ENCODE results near the gene CDH2.

Gene CDH2

GRCh38 chr18:28167835-28168349, 9.0 kb downstream of the CDH2 start:
- no peak for DNase-seq

GRCh38 chr18:28164771-28165483, 12.0 kb downstream of the CDH2 start:
- DNase-seq = no peak

GRCh38 chr18:28163201-28163775, 13.6 kb downstream of the CDH2 start:
- DNase-seq = no peak

GRCh38 chr18:28161608-28162599, 15.0 kb downstream of the CDH2 start:
- DNase-seq = no peak

GRCh38 chr18:28159055-28159454, 17.9 kb downstream of the CDH2 start:
- DNase-seq = no peak

- no peak for DNase-seq
Measured at GRCh38 chr18:28158083-28158581, 18.8 kb downstream of the CDH2 start.

GRCh38 chr18:28153485-28154065, 23.4 kb downstream of the CDH2 start:
- no peak for DNase-seq

GRCh38 chr18:28152754-28153153, 24.2 kb downstream of the CDH2 start:
- no peak for DNase-seq

- DNase-seq = no peak
Measured at GRCh38 chr18:28152354-28152753, 24.6 kb downstream of the CDH2 start.

GRCh38 chr18:28151434-28151833, 25.5 kb downstream of the CDH2 start:
- DNase-seq = no peak

- no peak for DNase-seq
Measured at GRCh38 chr18:28150925-28151324, 26.0 kb downstream of the CDH2 start.

- DNase-seq = no peak
Measured at GRCh38 chr18:28149810-28150420, 27.0 kb downstream of the CDH2 start.

GRCh38 chr18:28147674-28148171, 29.2 kb downstream of the CDH2 start:
- DNase-seq = no peak

GRCh38 chr18:28143725-28144124, 33.2 kb downstream of the CDH2 start:
- DNase-seq = no peak

GRCh38 chr18:28138816-28139215, 38.1 kb downstream of the CDH2 start:
- no peak for DNase-seq

GRCh38 chr18:28136071-28136470, 40.9 kb downstream of the CDH2 start:
- no peak for DNase-seq

GRCh38 chr18:28134774-28135173, 42.2 kb downstream of the CDH2 start:
- DNase-seq = no peak

- DNase-seq = no peak
Measured at GRCh38 chr18:28132084-28132483, 44.8 kb downstream of the CDH2 start.

- DNase-seq = no peak
Measured at GRCh38 chr18:28128659-28128980, 48.3 kb downstream of the CDH2 start.

GRCh38 chr18:28127763-28128658, 48.9 kb downstream of the CDH2 start:
- no peak for DNase-seq

GRCh38 chr18:28127228-28127627, 49.7 kb downstream of the CDH2 start:
- no peak for DNase-seq

All from NCI-H345 (cell line).